ENCODE results near the gene PLAC8. TPM values are rescaled to one million over a fixed set of nuclear protein-coding genes. Genes with fewer than 3 reads are reported as not detected.

PLAC8 gene
- total RNA-seq, 1 donor from 2014 or later, result 1.2 TPM

DNA sequence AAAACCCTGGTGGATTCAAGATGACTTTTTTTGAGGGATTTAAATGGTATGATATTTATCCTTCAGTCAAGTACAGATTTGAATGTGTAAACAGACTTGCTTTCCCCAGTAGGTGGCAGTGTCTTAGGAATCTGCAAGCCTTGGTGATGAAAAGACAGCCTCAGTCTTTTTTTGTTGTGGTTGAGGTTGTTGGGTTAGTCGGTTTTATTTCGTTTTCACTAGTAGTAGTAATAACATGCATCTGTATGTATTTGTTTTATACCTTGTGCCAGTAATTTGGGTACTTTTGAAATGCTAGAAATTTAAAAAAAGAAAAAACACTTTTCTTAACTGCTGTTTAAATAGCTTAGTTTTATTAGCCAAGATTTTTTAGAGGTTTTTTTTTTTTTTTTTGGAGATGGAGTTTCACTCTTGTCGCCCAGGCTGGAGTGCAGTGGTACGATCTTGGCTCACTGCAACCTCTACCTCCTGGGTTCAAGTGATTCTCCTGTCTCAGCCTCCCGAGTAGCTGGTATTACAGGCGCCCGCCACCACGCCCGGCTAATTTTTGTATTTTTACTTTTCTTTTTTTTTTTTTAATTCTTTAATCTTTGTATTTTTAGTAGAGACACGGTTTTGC is 40.3 kb downstream of the PLAC8 start:
- peaks cover 35% of the 10 kb centered on the region for H3K36me3 Mint-ChIP-seq
- H3K27ac Mint-ChIP-seq, result peak overlapping the region; percentile 49
- no peak overlapping the region for H3K4me3 Mint-ChIP-seq
- no peaks in the 10 kb centered on the region for H3K9me3 Mint-ChIP-seq
- H3K4me1 Mint-ChIP-seq, result peaks cover 10% of the 10 kb centered on the region
- H3K27me3 Mint-ChIP-seq (ENCODE audit: low read depth), result no peaks in the 10 kb centered on the region
- TF ChIP-seq, protein P1, sequence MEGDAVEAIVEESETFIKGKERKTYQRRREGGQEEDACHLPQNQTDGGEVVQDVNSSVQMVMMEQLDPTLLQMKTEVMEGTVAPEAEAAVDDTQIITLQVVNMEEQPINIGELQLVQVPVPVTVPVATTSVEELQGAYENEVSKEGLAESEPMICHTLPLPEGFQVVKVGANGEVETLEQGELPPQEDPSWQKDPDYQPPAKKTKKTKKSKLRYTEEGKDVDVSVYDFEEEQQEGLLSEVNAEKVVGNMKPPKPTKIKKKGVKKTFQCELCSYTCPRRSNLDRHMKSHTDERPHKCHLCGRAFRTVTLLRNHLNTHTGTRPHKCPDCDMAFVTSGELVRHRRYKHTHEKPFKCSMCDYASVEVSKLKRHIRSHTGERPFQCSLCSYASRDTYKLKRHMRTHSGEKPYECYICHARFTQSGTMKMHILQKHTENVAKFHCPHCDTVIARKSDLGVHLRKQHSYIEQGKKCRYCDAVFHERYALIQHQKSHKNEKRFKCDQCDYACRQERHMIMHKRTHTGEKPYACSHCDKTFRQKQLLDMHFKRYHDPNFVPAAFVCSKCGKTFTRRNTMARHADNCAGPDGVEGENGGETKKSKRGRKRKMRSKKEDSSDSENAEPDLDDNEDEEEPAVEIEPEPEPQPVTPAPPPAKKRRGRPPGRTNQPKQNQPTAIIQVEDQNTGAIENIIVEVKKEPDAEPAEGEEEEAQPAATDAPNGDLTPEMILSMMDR (IDR thresholded peaks at IDR 0.05; ENCODE audit: unreplicated experiment), result peak; percentile 64
- no peak for DNase-seq (ENCODE audit: low spot score in 2 of 2, unreplicated experiment in 2 of 2)

- Mint-ChIP-seq H3K27ac (no peak overlapping the region), H3K27me3 (ENCODE audit: low read depth) (no peaks in the 10 kb centered on the region), H3K9me3 (no peaks in the 10 kb centered on the region), H3K4me3 (no peak overlapping the region), H3K4me1 (peaks cover 10% of the 10 kb centered on the region), H3K36me3 (peaks cover 36% of the 10 kb centered on the region)
- no peak for DNase-seq (ENCODE audit: low spot score in 2 of 2, unreplicated experiment in 2 of 2)
- TF ChIP-seq, protein P1 (IDR thresholded peaks at IDR 0.05; ENCODE audit: unreplicated experiment), result no peak
These were observed 43.4 kb downstream of the PLAC8 start for GRCh38 chr4:83071116-83071515.

GRCh38 chr4:83067058-83067639 is 47.4 kb downstream of the PLAC8 start:
- Mint-ChIP-seq H3K4me3 (no peak overlapping the region), H3K27me3 (ENCODE audit: low read depth) (no peaks in the 10 kb centered on the region), H3K9me3 (no peaks in the 10 kb centered on the region), H3K4me1 (no peaks in the 10 kb centered on the region), H3K27ac (no peak overlapping the region), H3K36me3 (peaks cover 33% of the 10 kb centered on the region)
- TF ChIP-seq, protein P1 (IDR thresholded peaks at IDR 0.05; ENCODE audit: unreplicated experiment), result no peak
- no peak for DNase-seq (ENCODE audit: low spot score in 2 of 2, unreplicated experiment in 2 of 2)

DNA sequence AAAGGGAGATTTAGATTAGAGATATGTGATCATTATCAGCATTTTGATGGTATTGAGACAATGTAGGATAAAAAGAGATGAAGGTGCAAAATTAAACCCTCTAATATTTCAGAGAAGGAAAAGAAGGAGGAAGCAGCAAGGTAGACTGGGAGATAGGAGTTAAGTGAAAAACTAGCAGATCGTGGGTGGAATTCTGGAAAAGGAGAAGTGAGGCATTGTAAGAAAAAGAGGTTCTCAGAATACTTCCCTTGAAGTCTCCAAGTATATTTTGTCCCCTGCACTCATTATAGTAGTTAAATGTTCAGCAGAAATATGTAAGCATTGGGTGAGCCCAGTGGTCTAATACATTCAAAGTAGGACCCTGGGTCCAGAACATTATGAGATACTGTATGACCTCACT is 49.3 kb downstream of the PLAC8 start:
- Mint-ChIP-seq H3K9me3 (no peaks in the 10 kb centered on the region), H3K27me3 (ENCODE audit: low read depth) (no peaks in the 10 kb centered on the region), H3K27ac (no peak overlapping the region), H3K4me1 (no peaks in the 10 kb centered on the region), H3K36me3 (peaks cover 43% of the 10 kb centered on the region), H3K4me3 (no peak overlapping the region)
- TF ChIP-seq, protein P1 (IDR thresholded peaks at IDR 0.05; ENCODE audit: unreplicated experiment), result no peak
- no peak for DNase-seq (ENCODE audit: low spot score in 2 of 2, unreplicated experiment in 2 of 2)

GRCh38 chr4:83062739-83063138 is 51.8 kb downstream of the PLAC8 start:
- H3K27me3 Mint-ChIP-seq (ENCODE audit: low read depth), result no peaks in the 10 kb centered on the region
- TF ChIP-seq, protein P1 (IDR thresholded peaks at IDR 0.05; ENCODE audit: unreplicated experiment), result no peak
- H3K27ac Mint-ChIP-seq, result no peak overlapping the region
- DNase-seq (ENCODE audit: low spot score in 2 of 2, unreplicated experiment in 2 of 2), result no peak
- no peaks in the 10 kb centered on the region for H3K4me1 Mint-ChIP-seq
- no peak overlapping the region for H3K4me3 Mint-ChIP-seq
- H3K36me3 Mint-ChIP-seq, result peaks cover 37% of the 10 kb centered on the region
- no peaks in the 10 kb centered on the region for H3K9me3 Mint-ChIP-seq

Measured in mesothelial cell of epicardium (in vitro differentiated cells).